Heart right ventricle (tissue), 16 donors: ENCODE data around the gene PYDC1. TPM values are rescaled to one million over a fixed set of nuclear protein-coding genes. Genes with fewer than 3 reads are reported as not detected.

Source experiments
- ATAC-seq, 8 donors: fragments of 200-7000 bp; cut with Tn5 transposase; one replicate each; pipeline ENCODE4 v1.9.1; 2020; ENCODE audit warnings: mild to moderate bottlenecking in 8 of 8, moderate library complexity in 8 of 8, moderate number of reproducible peaks in 1 of 8
- DNase-seq, 2 donors: peaks; one replicate each; pipeline ENCODE4 v3.0.0-alpha.2; 2020
- H3K27ac ChIP-seq, 10 donors: fragments of 200-600 bp; sonication (generic) in 2 of 10; one replicate each; pipeline versions ENCODE4 v1.5.0 to v1.8.0; 2020 to 2022; ENCODE audit warnings: mild to moderate bottlenecking in 3 of 10
- H3K27me3 ChIP-seq, 7 donors: fragments of 200-600 bp; one replicate each; pipeline ENCODE4 v1.8.0; 2021 to 2022; ENCODE audit warnings: mild to moderate bottlenecking in 2 of 7
- H3K36me3 ChIP-seq, 9 donors: fragments of 200-600 bp; sonication (generic) in 1 of 9; one replicate each; pipeline versions ENCODE4 v1.5.0 to v1.8.0; 2020 to 2022; ENCODE audit warnings: mild to moderate bottlenecking in 2 of 9
- H3K4me1 ChIP-seq, 9 donors: fragments of 200-600 bp; sonication (generic) in 1 of 9; one replicate each; pipeline versions ENCODE4 v1.5.0 to v1.8.0; 2020 to 2022; ENCODE audit warnings: mild to moderate bottlenecking in 4 of 9
- H3K4me3 ChIP-seq, 10 donors: fragments of 200-600 bp; sonication (generic) in 2 of 10; one replicate each; pipeline versions ENCODE4 v1.5.0 to v1.8.0; 2020 to 2022; ENCODE audit warnings: mild to moderate bottlenecking in 7 of 10, moderate library complexity in 2 of 10
- H3K9me3 ChIP-seq, 11 donors: fragments of 200-600 bp in 10 of 11; sonication (generic) in 2 of 11; one replicate each; pipeline versions ENCODE4 v1.5.0 to v1.8.0; 2013 to 2022; ENCODE audit warnings: mild to moderate bottlenecking in 2 of 11, control low read depth in 1 of 11, moderate library complexity in 1 of 11
- CTCF ChIP-seq, 9 donors: fragments of 200-600 bp; sonication (generic) in 2 of 9; IDR thresholded peaks; one replicate each; pipeline versions ENCODE4 v1.5.0 to v1.8.0; 2021 to 2022; ENCODE audit warnings: antibody characterized with exemption in 9 of 9, mild to moderate bottlenecking in 5 of 9, moderate library complexity in 1 of 9
- WGBS, 2 donors: extraction: QIAGEN DNeasy Blood & Tissue Kit; methylation state at CpG; one replicate each; pipeline ENCODE4 v1.1.7; 2013; ENCODE audit warnings: inconsistent platforms in 1 of 2; 5-methylcytosine and 5-hydroxymethylcytosine counted together
- intact Hi-C, 10 donors: fragments of 100-400 bp; cut with DNase I; formaldehyde crosslinking; loops; one replicate each; pipeline versions ENCODE4 v1.11.1 to v1.14.2; 2022
- long read RNA-seq, 3 donors: library from polyadenylated mRNA; unstranded; transcript quantifications; one replicate each; pipeline ENCODE4 v2.0.0, GENCODE V29; 2020 to 2021
- polyA plus RNA-seq, 2 donors: library from polyadenylated mRNA; stranded (reverse); fragments of 200-250 nt; gene quantifications; one replicate each; pipeline ENCODE4 v1.2.3, GENCODE V29; 2013
- total RNA-seq, 10 donors: library from RNA; stranded (reverse); fragmentation: NEBNext Ultra II Directional in 3 of 10; extraction: Animal tissue kit (Norgen Biotek cat#: 25700) in 3 of 10; gene quantifications; one replicate each; pipeline versions ENCODE4 v1.2.1 to v1.2.4, GENCODE V29; 2021 to 2023
- donor health status: Arrhythmogenic right ventricular cardiomyopathy.
- donor health status: ischemic (EF 13 %, LVEDD 7.1; RV severe dilation, severe dysfunction).
- donor health status: healthy with polysubstance abuse.
- donor health status: DM: no; HTN: yes; CAD: no.
- donor health status: DM: no; HTN: no; CAD: no.
- donor health status: ischemic (EF 25% LVEDD 6.9; RV normal size, moderate dysfunction).
- donor health status: ischemic (EF 25% LVEDD 5.7; RV mildly dilated, moderate dysfunction).
- donor health status: healthy.
- donor health status: DM: yes; HTN: yes; CAD: no.
- donor health status: Ischemic cardiomyopathy.
- donor health status: ischemic (EF 35%, LVEDD 5.7; RV mildly dilated, moderate dysfunction).
- donor health status: nonischemic (EF 11% LVEDD 7.7; RV severe dilation, severe dysfunction).
- donor health status: DM: yes; HTN: yes; CAD: no.
- donor health status: PGD.
- donor health status: ischemic (EF 29% LVEDD 5.4; RV normal size, mild dysfunction).
- donor health status: nonischemic (EF 23%, LVEDD 6.1; RV moderate dilation, normal function).

The PYDC1 gene
- total RNA-seq (not detected), polyA plus RNA-seq (not detected)
- long read RNA-seq, donor 1, result 0 reads
- long read RNA-seq, donor 2, result 0 reads
- long read RNA-seq, donor 3, result 0 reads

GRCh38 chr16:31216422-31217135 is at the start of gene PYDC1:
TSS of gene PYDC1 (minus strand) at chr16:31217135. CDS start at chr16:31217028, 107 bp downstream.
- TF ChIP-seq CTCF (IDR thresholded peaks at IDR 0.05), result no peak
- H3K36me3 ChIP-seq, result no peaks in the 10 kb centered on the region
- ATAC-seq (peak in 2 of 8 donors; percentile 14 to 19), DNase-seq (peak in 1 of 2 donors; percentile 20)
- peak within 1 kb of the TSS in 9 of 10 donors; percentile 40 to 62 (median 53) for H3K4me3 ChIP-seq
- no peaks in the 10 kb centered on the region for H3K9me3 ChIP-seq
- peaks cover 0 to 68% (median 45%) of the 10 kb centered on the region in 7 donors for H3K27me3 ChIP-seq
- intact Hi-C loops, result no loop called here
- no peak within 1 kb of the TSS for H3K27ac ChIP-seq
- H3K4me1 ChIP-seq, result peaks cover 9 to 34% (median 27%) of the 10 kb centered on the region in 9 donors
- 6% methylated on average over 51 to 52 of the region's 52 CpGs for WGBS, 2 donors

GRCh38 chr16:31265329-31266245 is 48.7 kb upstream of the PYDC1 start:
- Histone ChIP-seq H3K4me3 (no peak overlapping the region), H3K36me3 (peaks cover 0 to 26% (median 0%) of the 10 kb centered on the region in 9 donors), H3K27ac (peak overlapping the region in 1 of 10 donors; percentile 2), H3K9me3 (no peaks in the 10 kb centered on the region), H3K4me1 (peaks cover 0 to 43% (median 0%) of the 10 kb centered on the region in 9 donors), H3K27me3 (peaks cover 0 to 39% (median 15%) of the 10 kb centered on the region in 7 donors)
- intact Hi-C loops, result loop anchor here in 1 of 10 donors (10.0 kb wide), 1 partner anchor 59 kb away; no protein-coding TSS in a partner anchor
- DNase-seq (no peak), ATAC-seq (peak in 1 of 8 donors; percentile 27)
- WGBS, 2 donors, result 58 to 66% methylated on average over 20 of the region's 20 CpGs
- no peak for TF ChIP-seq CTCF (IDR thresholded peaks at IDR 0.05)

- WGBS, 2 donors, result 74 to 78% methylated on average over 3 of the region's 3 CpGs
- TF ChIP-seq CTCF (IDR thresholded peaks at IDR 0.05), result no peak
These were observed 45.1 kb upstream of the PYDC1 start for GRCh38 chr16:31262084-31262483.

More at GRCh38 chr16:31262084-31262483, 45.1 kb upstream of the PYDC1 start:
- Histone ChIP-seq H3K27ac (no peak overlapping the region), H3K4me1 (peaks cover 0 to 53% (median 0%) of the 10 kb centered on the region in 9 donors), H3K27me3 (peaks cover 0 to 34% (median 14%) of the 10 kb centered on the region in 7 donors), H3K36me3 (peaks cover 0 to 2% (median 0%) of the 10 kb centered on the region in 9 donors), H3K4me3 (no peak overlapping the region), H3K9me3 (no peaks in the 10 kb centered on the region)
- ATAC-seq (no peak), DNase-seq (no peak)
- intact Hi-C loops, result loop anchor here in 1 of 10 donors (10.0 kb wide), 1 partner anchor 63 kb away; no protein-coding TSS in a partner anchor
